HG02623 (cell line): Measurements from ENCODE around the gene SCARF1.

Experiments used
- ATAC-seq: cut with Tn5 transposase; IDR thresholded peaks from one replicate; pipeline ENCODE4 v1.9.1; 2021; ENCODE audit warnings: moderate library complexity; ENCODE audit not compliant: unreplicated experiment

Gene SCARF1

DNA sequence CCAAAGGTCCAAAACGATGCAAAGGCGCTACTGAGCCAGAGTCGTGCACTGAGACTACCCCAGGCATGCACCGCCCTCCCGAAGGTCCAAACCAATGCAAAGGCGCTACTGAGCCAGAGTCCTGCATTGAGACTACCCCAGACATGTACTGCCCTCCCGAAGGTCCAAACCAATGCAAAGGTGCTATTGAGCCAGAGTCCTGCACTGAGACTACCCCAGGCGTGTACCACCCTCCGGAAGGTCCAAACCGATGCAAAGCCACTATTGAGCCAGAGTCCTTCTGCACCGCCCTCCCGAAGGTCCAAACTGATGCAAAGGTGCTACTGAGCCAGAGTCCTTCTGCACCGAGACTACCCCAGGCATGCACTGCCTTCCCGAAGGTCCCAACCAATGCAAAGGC lies 44.0 kb downstream of the SCARF1 start:
- ATAC-seq = no peak

GRCh38 chr17:1598399-1599095 lies 47.0 kb downstream of the SCARF1 start:
- no peak for ATAC-seq

GRCh38 chr17:1597861-1598342 lies 47.6 kb downstream of the SCARF1 start:
- ATAC-seq = no peak

DNA sequence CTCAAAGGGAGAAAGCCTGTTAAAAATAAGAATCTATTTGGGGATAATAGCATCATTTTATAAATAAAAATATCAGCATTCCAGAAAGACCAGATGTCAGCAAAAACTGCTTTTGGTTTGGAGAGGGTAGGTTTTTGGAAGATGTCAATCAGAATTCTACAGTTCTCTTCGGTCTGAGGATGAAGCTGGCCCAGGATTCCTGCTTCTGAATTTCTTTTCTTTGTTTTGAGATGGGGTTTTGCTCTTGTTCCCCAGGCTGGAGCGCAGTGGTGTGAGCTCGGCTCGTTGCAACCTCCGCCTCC lies 52.0 kb downstream of the SCARF1 start:
- no peak for ATAC-seq

GRCh38 chr17:1592751-1593629 lies 52.5 kb downstream of the SCARF1 start:
- ATAC-seq = peak; percentile 60

GRCh38 chr17:1591474-1592090 lies 54.0 kb downstream of the SCARF1 start:
- no peak for ATAC-seq

GRCh38 chr17:1590747-1591473 lies 54.6 kb downstream of the SCARF1 start:
- no peak for ATAC-seq

DNA sequence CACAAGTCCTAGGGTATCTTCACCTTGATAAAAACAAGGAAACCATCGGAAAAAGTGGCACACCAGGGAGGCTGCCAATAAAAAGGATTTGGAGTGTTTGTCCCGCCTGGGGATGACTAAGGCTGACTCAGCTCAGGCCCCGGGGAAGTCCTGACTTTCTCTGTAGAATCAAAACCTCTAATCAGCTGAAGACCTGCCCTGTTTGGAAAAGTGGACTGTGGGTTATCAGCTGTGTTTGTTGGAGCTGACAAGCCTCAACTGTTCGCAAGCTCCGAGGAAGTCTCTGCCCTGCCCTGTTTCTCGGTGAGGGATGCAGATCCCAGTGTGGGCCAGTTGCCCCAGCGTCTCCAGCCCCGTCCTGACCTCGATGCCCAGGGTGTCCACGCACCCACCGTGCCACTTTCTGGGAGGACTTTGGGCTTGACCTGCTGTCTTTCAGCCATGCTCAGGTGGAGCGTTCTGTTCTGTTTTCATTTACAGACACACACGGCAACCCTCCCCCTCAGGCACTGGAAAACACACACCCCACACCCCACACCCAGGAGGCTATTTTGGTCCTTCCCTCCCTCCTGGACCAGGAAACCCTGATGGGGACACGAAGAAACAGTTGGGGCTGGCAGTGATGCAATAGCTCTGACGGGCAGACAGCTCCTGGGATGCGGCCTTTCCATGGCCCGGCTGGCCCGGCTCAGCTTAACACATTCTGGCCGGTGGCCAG lies 55.3 kb downstream of the SCARF1 start:
- ATAC-seq = no peak

DNA sequence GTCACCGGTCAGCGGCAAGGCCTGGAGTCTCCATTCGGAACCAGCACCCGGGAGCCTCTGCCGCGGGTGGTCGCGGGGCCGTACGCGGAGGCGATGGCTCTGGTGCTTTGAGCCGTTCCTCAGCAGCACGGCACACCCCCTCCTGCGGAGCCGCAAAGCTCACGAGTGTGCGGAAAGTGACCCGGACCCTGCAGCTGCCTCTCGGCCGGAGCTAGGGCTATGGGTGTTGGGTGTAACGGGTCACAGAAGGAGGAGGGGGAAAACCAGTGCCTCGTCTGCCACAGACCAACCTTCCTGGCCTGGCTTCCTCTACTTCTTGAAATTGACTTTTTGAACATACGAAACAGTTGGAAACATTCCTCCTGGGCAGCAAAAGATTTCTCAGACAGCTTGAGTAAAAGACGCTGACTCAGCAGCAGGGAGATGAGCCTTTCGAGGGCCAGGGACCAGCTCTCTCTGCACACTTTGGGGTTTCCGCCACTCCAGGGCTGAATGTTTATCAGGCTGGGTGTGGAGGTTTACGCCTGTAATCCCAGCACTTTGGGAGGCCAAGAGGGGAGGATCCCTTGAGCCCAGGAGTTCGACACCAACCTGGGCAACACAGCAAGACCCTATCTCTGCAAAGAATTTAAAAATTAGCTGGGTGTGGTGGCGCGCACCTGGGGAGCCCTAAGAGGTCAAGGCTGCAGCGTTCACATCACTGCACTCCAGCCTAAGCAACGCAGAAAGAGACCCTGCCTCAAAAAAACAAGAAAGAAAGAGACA lies 56.5 kb downstream of the SCARF1 start:
- no peak for ATAC-seq

- ATAC-seq = no peak
Observed at GRCh38 chr17:1584167-1584566, 61.4 kb downstream of the SCARF1 start.
